Common myeloid progenitor, CD34-positive (primary cell): Measurements from ENCODE around the gene BNC2.

Experiments used
- CTCF ChIA-PET: fragments of 350-600 bp; sonication (Branson Sonifier 250); formaldehyde crosslinking; loops from one replicate; lab custom pipeline; 2021; ENCODE audit warnings: antibody characterized with exemption; lab: Charles Lee
- POLR2A ChIA-PET: fragments of 350-600 bp; sonication (Branson Sonifier 250); formaldehyde crosslinking; loops from one replicate; lab custom pipeline; 2021; ENCODE audit warnings: antibody characterized with exemption; lab: Charles Lee
- DNase-seq, 3 donors: peaks; one replicate each; pipeline versions ENCODE4 v3.0.0 to v3.0.0-alpha.2; 2013
- H3K27ac ChIP-seq, 2 experiments: 1 replicate in 1 of 2; 2 replicates in 1 of 2; pipeline ENCODE4 v1.7.0; 2013; ENCODE audit warnings: inconsistent platforms in 2 of 2, low read length in 2 of 2, mild to moderate bottlenecking in 2 of 2, low read depth in 1 of 2, moderate library complexity in 1 of 2; ENCODE audit not compliant: severe bottlenecking in 2 of 2, insufficient read depth in 1 of 2, poor library complexity in 1 of 2
- H3K27me3 ChIP-seq, 5 experiments: replicated peaks in 2 of 5; 1 replicate in 3 of 5; 2 replicates in 2 of 5; pipeline versions ENCODE4 v1.6.1 to v1.7.0; 2013; ENCODE audit warnings: low read length in 4 of 5, mild to moderate bottlenecking in 2 of 5, moderate library complexity in 2 of 5, inconsistent platforms in 1 of 5; ENCODE audit not compliant: insufficient read depth in 5 of 5, control insufficient read depth in 4 of 5
- H3K36me3 ChIP-seq, 4 experiments: 1 replicate in 2 of 4; 2 replicates in 2 of 4; pipeline versions ENCODE4 v1.6.1 to v1.7.0; 2013; ENCODE audit warnings: low read length in 3 of 4, control low read depth in 1 of 4, mild to moderate bottlenecking in 1 of 4; ENCODE audit not compliant: control insufficient read depth in 4 of 4, insufficient read depth in 4 of 4
- H3K4me1 ChIP-seq, 4 experiments: 1 replicate in 3 of 4; 2 replicates in 1 of 4; pipeline versions ENCODE4 v1.6.1 to v1.7.1; 2013; ENCODE audit warnings: low read length in 3 of 4, mild to moderate bottlenecking in 3 of 4, control low read depth in 1 of 4, inconsistent platforms in 1 of 4, moderate library complexity in 1 of 4; ENCODE audit not compliant: control insufficient read depth in 4 of 4, insufficient read depth in 4 of 4; ENCODE audit errors: control extremely low read depth in 1 of 4
- H3K4me3 ChIP-seq, 7 experiments: 1 replicate in 4 of 7; 2 replicates in 3 of 7; pipeline versions ENCODE4 v1.5.1 to v1.7.0; 2013; ENCODE audit warnings: mild to moderate bottlenecking in 7 of 7, low read length in 6 of 7, moderate library complexity in 6 of 7, inconsistent platforms in 2 of 7, low read depth in 2 of 7, control low read depth in 1 of 7; ENCODE audit not compliant: insufficient read depth in 4 of 7, control insufficient read depth in 1 of 7; ENCODE audit errors: extremely low read depth in 1 of 7
- H3K9me3 ChIP-seq, 5 experiments: 1 replicate in 4 of 5; 2 replicates in 1 of 5; pipeline versions ENCODE4 v1.6.1 to v1.7.1; 2013; ENCODE audit warnings: low read length in 4 of 5, mild to moderate bottlenecking in 2 of 5, inconsistent platforms in 1 of 5, low read depth in 1 of 5, moderate library complexity in 1 of 5; ENCODE audit not compliant: control insufficient read depth in 4 of 5, insufficient read depth in 2 of 5; ENCODE audit errors: control extremely low read depth in 1 of 5
- WGBS: methylation state at CpG from one replicate; pipeline ENCODE4 v1.1.5; 2013; ENCODE audit not compliant: insufficient coverage; 5-methylcytosine and 5-hydroxymethylcytosine counted together

The BNC2 gene

DNA sequence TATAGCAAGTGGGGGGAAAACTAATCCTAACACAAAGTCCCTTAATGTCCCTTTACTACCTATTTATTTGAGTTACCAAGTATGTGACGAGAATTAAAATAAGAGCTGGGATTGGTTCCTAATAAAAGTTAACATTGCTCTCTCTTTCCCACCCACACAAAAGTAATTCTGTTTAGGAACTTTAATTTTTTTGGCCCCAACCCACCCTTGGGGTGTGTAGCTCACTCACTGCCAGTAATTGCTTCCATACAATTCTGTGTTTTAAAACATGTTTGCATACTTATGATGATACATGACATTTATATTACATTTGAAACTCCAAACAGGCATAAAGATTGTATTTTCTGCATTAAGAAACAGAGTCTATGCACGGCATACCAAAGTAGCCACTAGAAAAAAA, 106.5 kb downstream of the BNC2 start:
- CTCF ChIA-PET, result no interaction called here

DNA sequence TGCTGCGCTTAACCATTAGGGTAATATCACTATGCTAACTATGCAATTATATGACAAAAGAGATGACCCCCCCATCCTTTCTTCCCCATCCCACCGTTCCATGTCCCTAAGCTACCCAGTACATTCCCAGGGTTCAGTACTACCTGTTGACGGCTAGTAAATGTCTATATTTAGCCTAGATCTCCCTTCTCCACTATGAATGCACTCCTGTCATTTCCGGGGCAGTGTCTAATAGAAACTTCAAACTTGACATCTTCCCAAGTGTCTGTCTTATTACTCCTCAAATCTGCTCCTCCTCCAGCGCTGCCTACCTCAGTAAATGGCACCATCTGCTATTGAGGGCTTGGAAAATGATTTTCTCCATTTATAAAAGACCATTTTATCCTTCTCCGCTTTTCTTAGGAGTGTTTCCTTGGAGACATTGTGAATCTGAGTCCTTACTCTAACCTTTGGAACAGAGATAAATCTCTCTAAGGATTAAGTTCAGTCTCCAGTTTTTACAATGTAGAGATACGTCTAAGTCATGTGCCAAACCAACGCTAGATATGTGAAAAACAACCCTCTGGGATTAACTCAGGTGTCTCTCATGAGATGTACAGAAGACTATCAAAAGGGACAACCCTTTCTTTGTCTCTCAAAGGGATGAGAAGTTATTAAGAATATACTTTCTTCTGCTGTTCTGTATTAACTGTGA, 114.9 kb downstream of the BNC2 start:
- 98% methylated on average over 6 of the region's 8 CpGs for WGBS
- Histone ChIP-seq H3K27me3 (peaks cover 0 to 4% (median 0%) of the 10 kb centered on the region in 5 experiments), H3K4me1 (no peaks in the 10 kb centered on the region), H3K36me3 (no peaks in the 10 kb centered on the region), H3K27ac (no peak overlapping the region), H3K4me3 (no peak overlapping the region), H3K9me3 (no peaks in the 10 kb centered on the region)
- CTCF ChIA-PET, result no interaction called here
- DNase-seq, result no peak
- POLR2A ChIA-PET, result no interaction called here

More for the DNA sequence above, 106.5 kb downstream of the BNC2 start:
- Histone ChIP-seq H3K27me3 (peaks cover 0 to 1% (median 0%) of the 10 kb centered on the region in 5 experiments), H3K9me3 (peaks cover 0 to 2% (median 0%) of the 10 kb centered on the region in 5 experiments), H3K4me1 (no peaks in the 10 kb centered on the region), H3K27ac (no peak overlapping the region), H3K4me3 (no peak overlapping the region), H3K36me3 (no peaks in the 10 kb centered on the region)
- POLR2A ChIA-PET, result interaction anchor here (0.6 kb wide), 1 partner anchor 598 kb away, joined by 4 read pairs; no protein-coding TSS in a partner anchor
- WGBS, result 100% methylated on average over 1 of the region's 2 CpGs
- no peak for DNase-seq

DNA sequence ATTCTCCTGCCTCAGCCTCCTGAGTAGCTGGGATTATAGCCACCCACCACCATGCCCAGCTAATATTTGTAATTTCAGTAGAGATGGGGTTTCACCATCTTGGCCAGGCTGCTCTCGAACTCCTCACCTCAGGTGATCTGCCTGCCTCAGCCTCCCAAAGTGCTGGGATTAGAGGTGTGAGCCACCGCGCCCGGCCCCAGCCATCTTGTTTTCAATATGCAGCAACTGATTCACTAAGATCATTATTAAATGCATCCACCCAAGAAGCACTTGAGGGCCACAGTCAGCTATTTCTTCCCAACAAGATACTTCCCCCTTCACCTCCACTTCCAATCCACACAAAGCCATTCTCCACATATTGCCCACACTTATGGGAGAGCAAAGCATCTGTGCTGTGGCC, 115.8 kb downstream of the BNC2 start:
- H3K4me3 ChIP-seq, result no peak overlapping the region
- no peaks in the 10 kb centered on the region for H3K9me3 ChIP-seq
- ChIA-PET POLR2A (no interaction called here), CTCF (no interaction called here)
- peaks cover 0 to 5% (median 0%) of the 10 kb centered on the region in 5 experiments for H3K27me3 ChIP-seq
- 96% methylated on average over 4 of the region's 4 CpGs for WGBS
- no peaks in the 10 kb centered on the region for H3K4me1 ChIP-seq
- no peak overlapping the region for H3K27ac ChIP-seq
- no peak for DNase-seq
- H3K36me3 ChIP-seq, result no peaks in the 10 kb centered on the region

DNA sequence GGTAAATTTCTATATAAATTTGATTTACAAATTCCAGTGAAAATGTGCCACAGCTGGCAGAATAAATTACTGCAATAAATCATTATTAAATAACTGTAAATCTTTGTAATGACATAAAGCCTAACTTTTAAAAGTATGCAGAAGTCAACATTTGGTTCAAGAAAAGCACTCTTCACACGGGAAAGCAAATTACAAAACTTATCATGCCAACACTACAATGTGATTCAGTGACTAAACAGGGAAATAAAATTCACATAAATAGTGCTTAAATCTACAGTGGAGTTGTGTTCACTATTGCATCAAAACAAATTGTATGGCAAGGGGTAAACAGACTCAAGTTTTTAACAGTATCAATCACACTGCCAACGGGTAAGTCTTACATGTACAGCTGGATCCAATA, 117.2 kb downstream of the BNC2 start:
- 100% methylated on average over 1 of the region's 2 CpGs for WGBS
- H3K36me3 ChIP-seq, result no peaks in the 10 kb centered on the region
- H3K4me3 ChIP-seq, result no peak overlapping the region
- no peak for DNase-seq
- H3K4me1 ChIP-seq, result no peaks in the 10 kb centered on the region
- POLR2A ChIA-PET, result no interaction called here
- no peaks in the 10 kb centered on the region for H3K9me3 ChIP-seq
- CTCF ChIA-PET, result no interaction called here
- H3K27ac ChIP-seq, result no peak overlapping the region
- H3K27me3 ChIP-seq, result peaks cover 0 to 5% (median 0%) of the 10 kb centered on the region in 5 experiments

DNA sequence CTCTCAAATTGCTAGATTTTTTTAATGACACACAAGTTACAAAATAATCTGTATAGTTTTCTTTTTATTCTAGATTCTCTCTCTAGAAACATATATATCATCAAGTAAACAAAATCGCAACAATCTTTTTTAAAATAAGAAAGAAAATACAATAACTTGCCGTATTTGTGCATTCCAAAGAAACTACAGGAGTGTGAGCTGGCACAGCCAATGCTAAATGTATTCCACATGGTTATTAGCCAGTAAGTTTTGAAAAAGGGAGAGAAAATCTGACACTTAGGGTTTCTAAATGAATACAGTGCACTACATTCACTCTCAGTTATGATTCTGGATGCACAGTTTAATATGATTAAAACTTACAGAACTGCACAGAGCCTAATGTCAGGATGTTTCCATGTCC, 117.9 kb downstream of the BNC2 start:
- H3K27ac ChIP-seq, result no peak overlapping the region
- no peak for DNase-seq
- WGBS, result no CpG with 5 or more reads among the region's 2 CpGs
- ChIA-PET POLR2A (no interaction called here), CTCF (no interaction called here)
- no peaks in the 10 kb centered on the region for H3K36me3 ChIP-seq
- no peak overlapping the region for H3K4me3 ChIP-seq
- no peaks in the 10 kb centered on the region for H3K4me1 ChIP-seq
- H3K27me3 ChIP-seq, result peaks cover 0 to 5% (median 0%) of the 10 kb centered on the region in 5 experiments
- no peaks in the 10 kb centered on the region for H3K9me3 ChIP-seq

DNA sequence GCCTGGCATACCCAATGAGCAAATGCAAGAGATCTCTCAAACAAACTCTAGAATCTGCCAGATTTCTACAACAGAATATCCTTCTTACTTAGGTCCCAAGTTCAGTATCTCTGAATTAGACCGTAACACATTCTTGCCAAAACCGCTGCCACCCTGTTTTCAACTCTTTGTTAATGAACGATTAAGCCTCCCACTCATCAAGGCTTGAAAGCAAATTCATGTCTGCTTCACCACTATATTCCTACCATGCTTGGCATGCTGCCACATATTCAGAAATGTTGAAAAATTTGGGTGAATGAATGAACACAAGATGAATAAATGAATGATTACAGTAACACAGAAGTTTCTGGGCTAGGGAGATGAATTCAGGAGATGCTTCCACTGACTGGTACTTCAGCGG, 119.9 kb downstream of the BNC2 start:
- POLR2A ChIA-PET, result no interaction called here
- WGBS, result 100% methylated on average over 3 of the region's 4 CpGs
- Histone ChIP-seq H3K36me3 (no peaks in the 10 kb centered on the region), H3K9me3 (no peaks in the 10 kb centered on the region), H3K27me3 (peaks cover 0 to 5% (median 0%) of the 10 kb centered on the region in 5 experiments), H3K4me1 (no peaks in the 10 kb centered on the region), H3K4me3 (no peak overlapping the region), H3K27ac (no peak overlapping the region)
- CTCF ChIA-PET, result no interaction called here
- no peak for DNase-seq

DNA sequence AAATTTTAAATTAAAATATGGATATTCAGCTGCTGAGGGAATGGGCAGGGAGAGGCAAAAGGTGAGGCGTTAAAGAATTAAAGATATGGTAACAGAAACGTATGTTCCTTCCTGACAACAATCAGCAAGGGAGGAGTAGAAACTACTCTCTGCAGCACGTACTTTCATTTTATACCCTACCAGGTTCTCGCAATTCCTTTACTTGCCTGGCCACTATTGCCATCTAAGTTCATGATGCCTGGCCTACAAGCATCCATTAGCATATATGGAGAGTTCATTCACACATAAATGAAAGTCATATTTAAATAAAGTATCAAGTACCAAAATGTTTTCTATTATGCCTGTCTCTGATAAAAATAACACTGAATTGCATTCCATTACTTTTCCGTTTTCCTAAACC, 125.1 kb downstream of the BNC2 start:
- Histone ChIP-seq H3K36me3 (no peaks in the 10 kb centered on the region), H3K4me1 (no peaks in the 10 kb centered on the region), H3K9me3 (no peaks in the 10 kb centered on the region), H3K27ac (no peak overlapping the region), H3K4me3 (no peak overlapping the region), H3K27me3 (peaks cover 0 to 7% (median 0%) of the 10 kb centered on the region in 5 experiments)
- no peak for DNase-seq
- 100% methylated on average over 1 of the region's 5 CpGs for WGBS
- CTCF ChIA-PET, result no interaction called here
- POLR2A ChIA-PET, result no interaction called here
